ENCODE measurements around the gene LPAR5.

The LPAR5 gene

GRCh38 chr12:6647083-6647604, 11.4 kb upstream of the LPAR5 start, which contains the start of gene ACRBP:
ACRBP (minus strand) TSS chr12:6647432; CDS start chr12:6647366, 66 bp downstream.
- DNase-seq (ENCODE audit: low read depth in 1 of 2, low spot score in 1 of 2), result no peak
- in situ Hi-C loops (cut with HindIII; ENCODE audit: low pct_unique_long_range_greater_than_20kb, low sequenced_read_pairs), result no loop called here

GRCh38 chr12:6646276-6647082, 10.7 kb upstream of the LPAR5 start:
- DNase-seq (ENCODE audit: low read depth in 1 of 2, low spot score in 1 of 2), result no peak
- in situ Hi-C loops (cut with HindIII; ENCODE audit: low pct_unique_long_range_greater_than_20kb, low sequenced_read_pairs), result no loop called here
- TF ChIP-seq JUND (IDR thresholded peaks at IDR 0.05; ENCODE audit: low read depth), result no peak

More at GRCh38 chr12:6647083-6647604, 11.4 kb upstream of the LPAR5 start, which contains the start of gene ACRBP:
- no peak for TF ChIP-seq JUND (IDR thresholded peaks at IDR 0.05; ENCODE audit: low read depth)

- in situ Hi-C loops (cut with HindIII; ENCODE audit: low pct_unique_long_range_greater_than_20kb, low sequenced_read_pairs), result no loop called here
- DNase-seq (ENCODE audit: low read depth in 1 of 2, low spot score in 1 of 2), result no peak
- no peak for TF ChIP-seq JUND (IDR thresholded peaks at IDR 0.05; ENCODE audit: low read depth)
Measured at GRCh38 chr12:6644903-6645302, 9.1 kb upstream of the LPAR5 start.

GRCh38 chr12:6644257-6644596, 8.5 kb upstream of the LPAR5 start:
- no peak for TF ChIP-seq JUND (IDR thresholded peaks at IDR 0.05; ENCODE audit: low read depth)
- in situ Hi-C loops (cut with HindIII; ENCODE audit: low pct_unique_long_range_greater_than_20kb, low sequenced_read_pairs), result no loop called here
- DNase-seq (ENCODE audit: low read depth in 1 of 2, low spot score in 1 of 2), result no peak

DNA sequence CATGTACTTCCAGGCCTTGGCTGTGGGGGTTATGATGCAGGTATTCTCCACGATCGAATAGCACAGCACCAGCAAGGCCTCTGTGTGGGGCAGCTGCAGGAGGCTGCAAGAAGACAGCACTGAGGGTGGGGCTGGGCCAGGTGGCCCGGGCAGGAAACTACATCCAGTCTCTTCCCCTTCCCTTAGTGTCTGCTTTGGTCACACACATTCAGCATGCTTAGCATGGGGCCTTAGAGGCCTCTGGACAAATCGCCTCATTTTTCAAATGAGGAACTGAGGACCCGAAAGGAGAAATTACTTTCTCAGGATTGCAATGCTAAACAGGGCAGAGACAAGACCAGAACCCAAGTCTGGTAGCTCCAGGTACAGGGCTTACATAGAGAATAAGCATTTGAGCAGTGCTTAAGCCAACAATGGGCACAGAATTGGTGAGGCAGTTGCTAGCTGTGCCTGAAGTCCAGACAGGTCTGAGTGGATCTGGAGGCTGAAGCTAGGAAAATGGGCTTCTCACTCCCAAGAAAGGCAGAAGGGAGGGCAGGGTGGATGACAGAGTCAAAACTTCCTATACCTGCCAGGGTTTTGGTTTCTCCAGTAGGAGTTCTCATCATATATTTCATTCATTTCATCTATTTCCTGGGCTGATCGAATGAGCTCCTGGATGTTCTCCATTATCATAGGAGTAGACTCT, 8.0 kb upstream of the LPAR5 start:
- no peak for TF ChIP-seq JUND (IDR thresholded peaks at IDR 0.05; ENCODE audit: low read depth)
- no peak for DNase-seq (ENCODE audit: low read depth in 1 of 2, low spot score in 1 of 2)
- in situ Hi-C loops (cut with HindIII; ENCODE audit: low pct_unique_long_range_greater_than_20kb, low sequenced_read_pairs), result no loop called here

DNA sequence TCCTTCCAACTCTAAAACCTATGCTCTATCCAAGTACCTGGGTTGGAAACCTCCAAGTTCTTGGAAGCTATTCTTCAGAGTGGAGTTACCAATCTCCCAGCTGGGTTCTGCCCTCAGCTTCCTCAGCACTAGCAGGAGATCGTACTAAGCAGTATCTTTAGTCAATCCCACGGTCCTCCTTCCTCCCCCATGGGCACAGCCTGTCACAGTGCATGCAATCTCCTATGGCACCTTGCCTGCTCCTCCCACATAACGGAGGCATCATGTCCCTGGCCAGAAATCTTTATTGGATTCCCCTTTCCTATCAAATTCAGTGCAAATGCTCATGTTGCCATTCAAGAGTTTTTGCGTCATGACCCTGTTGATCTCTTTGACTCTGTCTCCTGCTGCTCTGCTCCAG, 5.4 kb upstream of the LPAR5 start:
- no peak for DNase-seq (ENCODE audit: low read depth in 1 of 2, low spot score in 1 of 2)
- in situ Hi-C loops (cut with HindIII; ENCODE audit: low pct_unique_long_range_greater_than_20kb, low sequenced_read_pairs), result no loop called here
- TF ChIP-seq JUND (IDR thresholded peaks at IDR 0.05; ENCODE audit: low read depth), result no peak

DNA sequence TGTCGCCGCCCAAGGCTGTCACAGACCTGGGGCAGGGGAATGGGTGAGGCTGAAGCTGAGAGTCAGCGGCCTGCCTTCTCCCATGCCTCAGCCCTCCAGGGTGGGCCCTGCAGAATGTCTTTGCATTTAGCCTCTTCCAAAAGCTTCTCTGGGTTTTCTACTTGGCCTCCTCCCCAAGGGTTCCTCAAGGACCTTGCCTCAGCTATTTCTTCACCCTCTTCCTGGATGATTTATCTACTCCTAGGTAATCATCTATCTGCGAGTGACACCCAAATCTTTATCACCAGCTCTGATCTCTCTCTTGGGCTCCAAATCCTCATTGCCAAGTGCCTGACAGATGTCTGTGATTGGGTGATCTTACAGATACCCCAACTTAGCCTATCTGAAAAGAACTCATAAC, 4.7 kb upstream of the LPAR5 start:
- no peak for TF ChIP-seq JUND (IDR thresholded peaks at IDR 0.05; ENCODE audit: low read depth)
- in situ Hi-C loops (cut with HindIII; ENCODE audit: low pct_unique_long_range_greater_than_20kb, low sequenced_read_pairs), result no loop called here
- no peak for DNase-seq (ENCODE audit: low read depth in 1 of 2, low spot score in 1 of 2)

GRCh38 chr12:6639151-6639801, 3.5 kb upstream of the LPAR5 start:
- no peak for DNase-seq (ENCODE audit: low read depth in 1 of 2, low spot score in 1 of 2)
- no peak for TF ChIP-seq JUND (IDR thresholded peaks at IDR 0.05; ENCODE audit: low read depth)
- in situ Hi-C loops (cut with HindIII; ENCODE audit: low pct_unique_long_range_greater_than_20kb, low sequenced_read_pairs), result no loop called here

DNA sequence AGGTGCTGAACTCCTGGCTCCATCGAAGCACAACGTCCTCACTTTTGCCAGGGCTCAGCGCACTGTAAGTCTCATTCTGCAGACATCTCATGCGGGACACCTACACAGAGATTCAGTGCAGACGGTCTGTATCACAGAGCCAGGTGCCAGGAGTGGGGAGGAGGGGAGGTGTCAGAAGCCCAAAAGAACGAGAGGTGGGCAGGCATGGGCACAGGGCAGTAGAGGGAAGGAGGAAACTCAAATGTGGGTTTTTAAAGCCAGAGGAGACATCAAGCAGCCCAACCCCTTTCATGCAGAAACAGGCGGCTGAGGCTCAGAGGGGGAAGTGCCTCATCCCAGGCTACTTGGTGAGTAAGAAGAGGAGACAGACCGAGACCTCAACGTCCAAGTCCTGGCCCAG, 2.5 kb upstream of the LPAR5 start:
- DNase-seq (ENCODE audit: low read depth in 1 of 2, low spot score in 1 of 2), result no peak
- in situ Hi-C loops (cut with HindIII; ENCODE audit: low pct_unique_long_range_greater_than_20kb, low sequenced_read_pairs), result no loop called here
- no peak for TF ChIP-seq JUND (IDR thresholded peaks at IDR 0.05; ENCODE audit: low read depth)

GRCh38 chr12:6635375-6635855, 344 bp downstream of the LPAR5 start:
- TF ChIP-seq JUND (IDR thresholded peaks at IDR 0.05; ENCODE audit: low read depth), result no peak
- in situ Hi-C loops (cut with HindIII; ENCODE audit: low pct_unique_long_range_greater_than_20kb, low sequenced_read_pairs), result no loop called here
- DNase-seq (ENCODE audit: low read depth in 1 of 2, low spot score in 1 of 2), result no peak

DNA sequence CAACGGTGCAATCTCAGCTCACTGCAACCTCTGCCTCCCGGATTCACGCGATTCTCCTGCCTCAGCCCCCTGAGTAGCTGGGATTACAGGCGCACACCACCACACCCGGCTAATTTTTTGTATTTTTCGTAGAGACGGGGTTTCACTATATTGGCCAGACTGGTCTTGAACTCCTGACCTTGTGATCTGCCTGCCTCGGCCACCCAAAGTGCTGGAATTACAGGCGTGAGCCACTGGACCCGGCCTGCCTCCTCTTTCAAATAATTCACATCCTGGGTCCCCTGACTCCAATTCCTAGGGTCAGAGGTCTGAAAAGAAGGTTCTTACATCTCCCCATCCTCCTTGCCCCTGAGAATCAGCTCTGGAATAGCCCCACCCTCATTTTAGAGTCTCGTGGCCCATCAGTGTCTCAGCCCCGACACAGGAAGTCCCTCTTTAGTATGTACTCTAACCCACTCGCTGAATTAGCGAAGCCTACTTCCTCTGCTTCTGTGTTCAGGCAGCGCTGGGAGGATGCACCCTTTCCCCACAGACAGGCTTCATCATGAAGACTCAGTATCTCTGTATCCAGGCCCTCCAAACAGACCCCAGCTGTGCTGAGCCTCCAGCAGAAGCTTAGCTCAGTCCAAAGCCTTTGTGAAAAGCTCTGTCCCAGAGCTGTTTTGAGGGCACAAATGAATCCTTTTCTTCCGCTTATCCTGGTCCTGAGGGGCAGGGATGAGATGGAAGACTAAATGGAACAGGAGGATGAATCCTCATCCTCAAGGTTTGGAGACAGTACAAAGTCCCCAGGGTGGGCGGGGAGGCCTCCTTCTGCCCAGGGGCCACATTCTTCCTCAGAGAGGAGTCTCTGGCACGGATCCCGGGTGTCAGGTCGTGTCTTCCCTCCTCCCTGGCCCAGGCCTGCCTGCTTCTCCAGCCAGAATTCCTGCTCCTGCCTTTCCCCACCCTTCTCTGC, 3.5 kb downstream of the LPAR5 start:
- DNase-seq (ENCODE audit: low read depth in 1 of 2, low spot score in 1 of 2), result no peak
- no peak for TF ChIP-seq JUND (IDR thresholded peaks at IDR 0.05; ENCODE audit: low read depth)
- in situ Hi-C loops (cut with HindIII; ENCODE audit: low pct_unique_long_range_greater_than_20kb, low sequenced_read_pairs), result no loop called here

GRCh38 chr12:6631549-6631961, 4.2 kb downstream of the LPAR5 start:
- in situ Hi-C loops (cut with HindIII; ENCODE audit: low pct_unique_long_range_greater_than_20kb, low sequenced_read_pairs), result no loop called here
- TF ChIP-seq JUND (IDR thresholded peaks at IDR 0.05; ENCODE audit: low read depth), result no peak
- no peak for DNase-seq (ENCODE audit: low read depth in 1 of 2, low spot score in 1 of 2)

All from T47D (cell line).